ENCODE data around the gene RNF212B. TPM values are rescaled to one million over a fixed set of nuclear protein-coding genes. Genes with fewer than 3 reads are reported as not detected.

The RNF212B gene
- total RNA-seq, 2 donors from 2014 or later, result not detected

- peak; percentile 80 to 83 for ATAC-seq
- Mint-ChIP-seq H3K4me1 (ENCODE audit: low read depth in 2 of 2) (peaks cover 5 to 16% of the 10 kb centered on the region in 2 donors), H3K36me3 (no peaks in the 10 kb centered on the region)
Measured at GRCh38 chr14:23294734-23295561, 57.2 kb downstream of the RNF212B start.

GRCh38 chr14:23296012-23296777 is 58.5 kb downstream of the RNF212B start:
- H3K27me3 Mint-ChIP-seq, result peaks cover 0 to 4% of the 10 kb centered on the region in 2 donors
- peak overlapping the region in 1 of 2 donors; percentile 79 for H3K27ac Mint-ChIP-seq

More at GRCh38 chr14:23294734-23295561, 57.2 kb downstream of the RNF212B start:
- Mint-ChIP-seq H3K27ac (peak overlapping the region in 1 of 2 donors; percentile 79), H3K27me3 (peaks cover 0 to 4% of the 10 kb centered on the region in 2 donors), H3K4me3 (no peak overlapping the region), H3K9me3 (no peaks in the 10 kb centered on the region)
- DNase-seq (ENCODE audit: low spot score), result no peak

GRCh38 chr14:23297096-23297495 is 59.4 kb downstream of the RNF212B start:
- Mint-ChIP-seq H3K9me3 (no peaks in the 10 kb centered on the region), H3K4me3 (no peak overlapping the region), H3K27ac (no peak overlapping the region), H3K4me1 (ENCODE audit: low read depth in 2 of 2) (peaks cover 11 to 19% of the 10 kb centered on the region in 2 donors), H3K27me3 (no peaks in the 10 kb centered on the region), H3K36me3 (no peaks in the 10 kb centered on the region)
- DNase-seq (ENCODE audit: low spot score) (no peak), ATAC-seq (no peak)

More at GRCh38 chr14:23296012-23296777, 58.5 kb downstream of the RNF212B start:
- peaks cover 9 to 19% of the 10 kb centered on the region in 2 donors for H3K4me1 Mint-ChIP-seq (ENCODE audit: low read depth in 2 of 2)
- DNase-seq (ENCODE audit: low spot score) (no peak), ATAC-seq (no peak)
- H3K4me3 Mint-ChIP-seq, result no peak overlapping the region
- H3K36me3 Mint-ChIP-seq, result no peaks in the 10 kb centered on the region
- H3K9me3 Mint-ChIP-seq, result no peaks in the 10 kb centered on the region

GRCh38 chr14:23297611-23298277 is 60.0 kb downstream of the RNF212B start:
- no peak for ATAC-seq
- no peaks in the 10 kb centered on the region for H3K36me3 Mint-ChIP-seq
- no peaks in the 10 kb centered on the region for H3K9me3 Mint-ChIP-seq
- H3K27me3 Mint-ChIP-seq, result no peaks in the 10 kb centered on the region
- peaks cover 14 to 19% of the 10 kb centered on the region in 2 donors for H3K4me1 Mint-ChIP-seq (ENCODE audit: low read depth in 2 of 2)
- no peak overlapping the region for H3K27ac Mint-ChIP-seq
- DNase-seq (ENCODE audit: low spot score), result no peak
- H3K4me3 Mint-ChIP-seq, result no peak overlapping the region

- H3K36me3 Mint-ChIP-seq, result no peaks in the 10 kb centered on the region
- H3K4me3 Mint-ChIP-seq, result peak overlapping the region; percentile 99
- no peaks in the 10 kb centered on the region for H3K27me3 Mint-ChIP-seq
- no peaks in the 10 kb centered on the region for H3K9me3 Mint-ChIP-seq
- DNase-seq (ENCODE audit: low spot score), result no peak
- ATAC-seq, result no peak
- peaks cover 19% of the 10 kb centered on the region in 2 donors for H3K4me1 Mint-ChIP-seq (ENCODE audit: low read depth in 2 of 2)
- peak overlapping the region; percentile 96 to 97 for H3K27ac Mint-ChIP-seq
Measured at GRCh38 chr14:23299211-23299957, 61.6 kb downstream of the RNF212B start.

- Mint-ChIP-seq H3K36me3 (no peaks in the 10 kb centered on the region), H3K27me3 (no peaks in the 10 kb centered on the region), H3K4me1 (ENCODE audit: low read depth in 2 of 2) (peaks cover 16 to 20% of the 10 kb centered on the region in 2 donors), H3K4me3 (peak overlapping the region; percentile 99), H3K27ac (peak overlapping the region; percentile 96 to 97), H3K9me3 (no peaks in the 10 kb centered on the region)
- no peak for DNase-seq (ENCODE audit: low spot score)
- ATAC-seq, result no peak
Measured at GRCh38 chr14:23299986-23300686, 62.4 kb downstream of the RNF212B start.

GRCh38 chr14:23300687-23301223 is 63.0 kb downstream of the RNF212B start:
- ATAC-seq (no peak), DNase-seq (ENCODE audit: low spot score) (no peak)
- Mint-ChIP-seq H3K9me3 (no peaks in the 10 kb centered on the region), H3K27ac (peak overlapping the region; percentile 96 to 97), H3K36me3 (no peaks in the 10 kb centered on the region), H3K4me3 (peak overlapping the region; percentile 99), H3K27me3 (no peaks in the 10 kb centered on the region), H3K4me1 (ENCODE audit: low read depth in 2 of 2) (peaks cover 14 to 23% of the 10 kb centered on the region in 2 donors)

GRCh38 chr14:23301288-23301968 is 63.7 kb downstream of the RNF212B start:
- H3K27me3 Mint-ChIP-seq, result no peaks in the 10 kb centered on the region
- DNase-seq (ENCODE audit: low spot score) (peak; percentile 99), ATAC-seq (peak; percentile 90 to 91)
- H3K4me3 Mint-ChIP-seq, result peak overlapping the region; percentile 99
- H3K9me3 Mint-ChIP-seq, result no peaks in the 10 kb centered on the region
- H3K36me3 Mint-ChIP-seq, result no peaks in the 10 kb centered on the region
- peak overlapping the region; percentile 96 to 97 for H3K27ac Mint-ChIP-seq
- peaks cover 19 to 25% of the 10 kb centered on the region in 2 donors for H3K4me1 Mint-ChIP-seq (ENCODE audit: low read depth in 2 of 2)

- H3K9me3 Mint-ChIP-seq, result no peaks in the 10 kb centered on the region
- peak overlapping the region; percentile 96 to 97 for H3K27ac Mint-ChIP-seq
- H3K4me1 Mint-ChIP-seq (ENCODE audit: low read depth in 2 of 2), result peaks cover 20 to 25% of the 10 kb centered on the region in 2 donors
- ATAC-seq (peak; percentile 20 to 26), DNase-seq (ENCODE audit: low spot score) (no peak)
- H3K4me3 Mint-ChIP-seq, result peak overlapping the region; percentile 99
- H3K36me3 Mint-ChIP-seq, result no peaks in the 10 kb centered on the region
- H3K27me3 Mint-ChIP-seq, result no peaks in the 10 kb centered on the region
Measured at GRCh38 chr14:23301969-23302289, 64.2 kb downstream of the RNF212B start.

GRCh38 chr14:23302290-23303225 is 64.8 kb downstream of the RNF212B start, which contains the start of gene PPP1R3E:
PPP1R3E (minus strand) TSS chr14:23302859; CDS start chr14:23302576, 283 bp downstream.
- peak; percentile 81 for DNase-seq (ENCODE audit: low spot score)
- Mint-ChIP-seq H3K4me3 (peak within 1 kb of the TSS; percentile 99), H3K36me3 (no peaks in the 10 kb centered on the region), H3K9me3 (no peaks in the 10 kb centered on the region), H3K27ac (peak within 1 kb of the TSS; percentile 96 to 97), H3K27me3 (no peaks in the 10 kb centered on the region), H3K4me1 (ENCODE audit: low read depth in 2 of 2) (peaks cover 26 to 31% of the 10 kb centered on the region in 2 donors)
- peak; percentile 45 to 48 for ATAC-seq
